Stimulated activated naive B cell treated with anti-CD40 and anti-IgM and Interleukin-4, amounts not matched to agents 10 μg/mL and 1 μg/mL and 100 μg/mL, for 72 hours (primary cell): ENCODE data around the gene CCDC30.

Experiments used
- ATAC-seq, 2 donors: fragments of 150-1000 bp; cut with Tn5 transposase; replicated peaks; 2 replicates each; pipeline ENCODE4 v1.10.0; 2021; ENCODE audit warnings: moderate library complexity in 1 of 2
- DNase-seq: peaks from one replicate; pipeline ENCODE4 v3.0.0; 2021
- H3K27ac Mint-ChIP-seq: one replicate; pipeline ENCODE4 v1.8.0; 2022; ENCODE audit warnings: mild to moderate bottlenecking, mixed read lengths
- H3K27me3 Mint-ChIP-seq, 2 donors: one replicate each; pipeline ENCODE4 v1.8.0; 2022; ENCODE audit warnings: mixed read lengths in 2 of 2
- H3K36me3 Mint-ChIP-seq, 2 donors: one replicate each; pipeline ENCODE4 v1.8.0; 2022; ENCODE audit warnings: mixed read lengths in 2 of 2, mild to moderate bottlenecking in 1 of 2
- H3K4me1 Mint-ChIP-seq, 2 donors: one replicate each; pipeline ENCODE4 v1.8.0; 2022; ENCODE audit warnings: mixed read lengths in 2 of 2, mild to moderate bottlenecking in 1 of 2
- H3K4me3 Mint-ChIP-seq, 2 donors: one replicate each; pipeline ENCODE4 v1.8.0; 2022; ENCODE audit warnings: mild to moderate bottlenecking in 2 of 2, mixed read lengths in 2 of 2, moderate library complexity in 1 of 2
- H3K9me3 Mint-ChIP-seq, 2 donors: one replicate each; pipeline ENCODE4 v1.8.0; 2022; ENCODE audit warnings: mixed read lengths in 2 of 2, mild to moderate bottlenecking in 1 of 2

CCDC30 gene

DNA sequence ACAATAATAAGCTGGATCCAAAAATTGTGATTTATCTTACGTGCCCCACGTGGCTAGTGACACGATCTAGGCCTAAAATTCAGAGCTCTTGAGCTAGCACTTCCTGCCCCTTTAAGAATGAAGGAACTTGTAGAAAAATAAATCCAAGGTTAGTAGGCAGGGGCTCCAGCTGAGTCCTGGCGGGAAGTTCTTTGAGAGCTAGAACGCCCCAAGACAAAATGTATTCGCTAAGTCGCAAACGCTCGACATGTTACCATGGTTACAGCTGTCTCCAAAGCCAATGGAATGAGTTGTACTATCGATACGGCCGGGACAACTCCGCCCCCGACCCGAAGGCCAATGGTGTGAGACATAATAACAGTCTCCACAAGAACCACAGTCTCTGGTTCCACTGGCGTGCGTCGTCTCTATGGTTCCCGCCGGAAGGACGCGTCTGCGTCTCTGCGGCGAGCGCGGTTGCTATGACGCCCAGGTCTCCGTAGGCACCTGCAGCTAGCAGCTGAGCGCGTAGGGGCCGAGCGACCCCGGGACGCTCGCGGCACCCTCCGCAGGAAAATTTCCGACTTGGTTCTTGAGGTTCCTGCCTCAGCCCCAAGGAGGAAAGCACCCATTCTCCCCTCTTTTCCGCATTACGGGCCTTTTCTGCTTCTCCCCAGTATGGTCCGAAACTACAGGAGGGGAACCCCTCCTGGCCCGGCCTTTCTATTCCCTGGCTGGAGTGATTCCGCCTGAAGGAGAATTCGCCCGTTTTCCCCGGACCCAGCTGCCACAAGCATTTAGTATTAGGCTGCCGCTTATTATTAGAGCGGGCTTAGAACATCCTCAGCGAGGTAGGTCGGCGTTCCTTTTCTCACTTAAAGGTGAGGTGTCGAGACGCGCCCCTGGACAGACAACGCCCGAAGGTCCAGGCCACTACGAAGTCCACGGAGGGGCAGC, at the start of gene CCDC30:
TSS of gene CCDC30 (plus strand) at position 459 of the 936 bp plus-strand sequence. CDS start 17,266 bp downstream, outside the sequence.
- DNase-seq, result peak; percentile 94
- peak within 1 kb of the TSS; percentile 88 to 90 for H3K4me3 Mint-ChIP-seq
- peak within 1 kb of the TSS; percentile 93 for H3K27ac Mint-ChIP-seq
- ATAC-seq, result peak; percentile 99 to 100
- peaks cover 9 to 33% of the 10 kb centered on the region in 2 donors for H3K36me3 Mint-ChIP-seq
- H3K9me3 Mint-ChIP-seq, result no peaks in the 10 kb centered on the region
- peaks cover 16 to 41% of the 10 kb centered on the region in 2 donors for H3K4me1 Mint-ChIP-seq
- H3K27me3 Mint-ChIP-seq, result no peaks in the 10 kb centered on the region

DNA sequence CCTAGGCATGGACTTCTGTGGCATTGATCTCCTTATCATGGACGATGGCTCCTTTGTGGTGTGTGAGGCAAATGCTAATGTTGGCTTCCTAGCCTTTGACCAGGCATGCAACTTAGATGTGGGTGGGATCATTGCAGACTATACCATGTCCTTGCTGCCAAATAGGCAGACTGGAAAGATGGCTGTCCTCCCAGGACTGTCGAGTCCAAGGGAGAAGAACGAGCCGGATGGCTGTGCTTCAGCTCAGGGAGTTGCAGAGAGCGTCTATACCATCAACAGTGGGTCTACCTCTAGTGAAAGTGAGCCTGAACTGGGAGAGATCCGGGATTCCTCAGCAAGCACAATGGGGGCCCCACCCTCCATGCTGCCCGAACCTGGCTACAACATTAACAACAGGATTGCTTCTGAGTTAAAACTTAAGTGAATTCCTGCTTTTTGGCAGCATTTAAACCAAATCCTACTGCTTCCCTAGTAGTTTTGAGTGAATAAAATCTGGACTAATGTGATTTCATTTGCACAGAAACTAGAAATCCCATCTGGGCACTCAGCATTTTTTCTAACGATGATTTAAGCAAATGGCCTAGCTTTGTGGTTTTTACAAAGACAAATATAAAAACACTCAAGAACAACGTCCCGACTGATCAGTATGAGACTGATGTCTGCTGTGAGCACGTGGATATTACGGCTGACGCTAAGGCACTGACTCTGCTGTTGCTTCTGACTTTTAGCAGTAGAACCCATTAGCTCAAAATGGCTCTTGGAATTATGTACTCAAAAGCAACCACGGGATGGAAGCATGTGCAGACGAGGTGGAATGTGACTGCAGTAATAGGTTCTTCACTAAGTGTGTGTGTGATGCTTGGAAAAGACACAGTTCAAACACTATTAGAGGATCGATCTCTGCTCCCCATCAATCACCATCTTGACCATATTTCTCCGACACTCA, 48.3 kb upstream of the CCDC30 start:
- no peak for DNase-seq
- no peaks in the 10 kb centered on the region for H3K9me3 Mint-ChIP-seq
- H3K27ac Mint-ChIP-seq, result no peak overlapping the region
- H3K4me1 Mint-ChIP-seq, result no peaks in the 10 kb centered on the region
- no peak for ATAC-seq
- H3K4me3 Mint-ChIP-seq, result no peak overlapping the region
- H3K27me3 Mint-ChIP-seq, result peaks cover 11 to 19% of the 10 kb centered on the region in 2 donors
- H3K36me3 Mint-ChIP-seq, result no peaks in the 10 kb centered on the region

GRCh38 chr1:42417166-42417565, 45.9 kb upstream of the CCDC30 start:
- no peaks in the 10 kb centered on the region for H3K9me3 Mint-ChIP-seq

GRCh38 chr1:42418516-42418915, 44.6 kb upstream of the CCDC30 start:
- H3K27me3 Mint-ChIP-seq, result peaks cover 14 to 25% of the 10 kb centered on the region in 2 donors
- H3K4me3 Mint-ChIP-seq, result no peak overlapping the region
- H3K9me3 Mint-ChIP-seq, result no peaks in the 10 kb centered on the region
- H3K36me3 Mint-ChIP-seq, result no peaks in the 10 kb centered on the region
- DNase-seq, result no peak
- H3K27ac Mint-ChIP-seq, result no peak overlapping the region
- ATAC-seq, result no peak
- no peaks in the 10 kb centered on the region for H3K4me1 Mint-ChIP-seq

More at GRCh38 chr1:42417166-42417565, 45.9 kb upstream of the CCDC30 start:
- H3K4me1 Mint-ChIP-seq, result no peaks in the 10 kb centered on the region
- DNase-seq, result no peak
- H3K27me3 Mint-ChIP-seq, result peaks cover 14 to 25% of the 10 kb centered on the region in 2 donors
- no peak overlapping the region for H3K27ac Mint-ChIP-seq
- H3K4me3 Mint-ChIP-seq, result no peak overlapping the region
- no peak for ATAC-seq
- no peaks in the 10 kb centered on the region for H3K36me3 Mint-ChIP-seq

GRCh38 chr1:42419126-42419821, 43.8 kb upstream of the CCDC30 start:
- Mint-ChIP-seq H3K36me3 (no peaks in the 10 kb centered on the region), H3K27me3 (peaks cover 13 to 24% of the 10 kb centered on the region in 2 donors), H3K4me3 (no peak overlapping the region), H3K9me3 (no peaks in the 10 kb centered on the region), H3K27ac (no peak overlapping the region), H3K4me1 (no peaks in the 10 kb centered on the region)
- ATAC-seq (no peak), DNase-seq (no peak)

DNA sequence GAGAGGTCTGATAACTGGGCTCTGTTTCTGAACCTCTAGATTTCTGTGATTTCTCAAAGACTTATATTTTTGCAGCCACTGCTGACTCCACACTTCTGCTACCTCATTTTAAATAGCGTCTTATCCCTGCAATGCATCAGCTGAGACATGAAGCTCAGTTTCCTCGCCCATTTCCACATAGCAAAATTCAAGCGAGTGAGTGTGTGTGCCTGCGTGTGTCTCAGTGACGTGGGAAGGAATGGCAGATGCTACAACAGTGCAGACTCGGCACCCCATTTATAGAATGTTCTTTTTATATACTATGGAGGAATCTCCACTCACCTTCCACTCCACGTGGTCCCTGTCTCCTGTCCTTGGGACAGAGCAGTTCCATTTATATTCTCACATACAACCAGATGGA, 43.0 kb upstream of the CCDC30 start:
- Mint-ChIP-seq H3K4me1 (no peaks in the 10 kb centered on the region), H3K4me3 (no peak overlapping the region), H3K27me3 (peaks cover 8 to 20% of the 10 kb centered on the region in 2 donors), H3K9me3 (no peaks in the 10 kb centered on the region), H3K27ac (no peak overlapping the region), H3K36me3 (no peaks in the 10 kb centered on the region)
- no peak for ATAC-seq
- no peak for DNase-seq

- Mint-ChIP-seq H3K27ac (no peak overlapping the region), H3K4me3 (no peak overlapping the region), H3K9me3 (no peaks in the 10 kb centered on the region), H3K4me1 (no peaks in the 10 kb centered on the region), H3K36me3 (no peaks in the 10 kb centered on the region), H3K27me3 (peaks cover 8 to 20% of the 10 kb centered on the region in 2 donors)
- DNase-seq (no peak), ATAC-seq (no peak)
Observed at GRCh38 chr1:42420911-42421585, 42.0 kb upstream of the CCDC30 start.

DNA sequence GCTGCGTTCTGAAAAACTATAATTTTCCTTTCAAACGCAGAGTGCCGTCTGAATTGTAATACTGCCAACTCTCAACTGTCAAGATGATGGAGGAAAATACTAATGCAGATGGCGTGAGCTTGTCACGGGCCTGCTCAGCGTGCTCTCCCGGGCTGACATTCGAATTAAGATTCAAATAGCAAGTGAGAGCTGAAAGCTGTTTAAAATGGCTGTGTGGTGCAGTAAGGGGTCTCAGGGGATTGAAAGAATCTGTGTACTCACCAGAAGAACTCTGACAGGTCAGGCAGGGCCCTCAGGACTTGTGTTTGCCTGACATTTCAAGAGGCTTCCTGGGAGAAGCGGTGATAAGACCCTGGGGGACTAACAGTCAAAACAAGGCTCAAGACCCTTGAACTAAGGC, 40.3 kb upstream of the CCDC30 start:
- Mint-ChIP-seq H3K4me1 (no peaks in the 10 kb centered on the region), H3K27ac (no peak overlapping the region), H3K4me3 (no peak overlapping the region), H3K9me3 (no peaks in the 10 kb centered on the region), H3K36me3 (no peaks in the 10 kb centered on the region), H3K27me3 (peaks cover 8 to 20% of the 10 kb centered on the region in 2 donors)
- DNase-seq, result no peak
- ATAC-seq, result no peak

- Mint-ChIP-seq H3K4me1 (no peaks in the 10 kb centered on the region), H3K27me3 (peaks cover 8 to 20% of the 10 kb centered on the region in 2 donors), H3K36me3 (no peaks in the 10 kb centered on the region), H3K9me3 (no peaks in the 10 kb centered on the region), H3K4me3 (no peak overlapping the region), H3K27ac (no peak overlapping the region)
- DNase-seq (no peak), ATAC-seq (no peak)
Observed at GRCh38 chr1:42423681-42424080, 39.4 kb upstream of the CCDC30 start.

- H3K4me1 Mint-ChIP-seq, result no peaks in the 10 kb centered on the region
- no peak overlapping the region for H3K27ac Mint-ChIP-seq
- H3K36me3 Mint-ChIP-seq, result no peaks in the 10 kb centered on the region
- H3K4me3 Mint-ChIP-seq, result no peak overlapping the region
- H3K27me3 Mint-ChIP-seq, result peaks cover 8 to 20% of the 10 kb centered on the region in 2 donors
- DNase-seq (no peak), ATAC-seq (no peak)
- no peaks in the 10 kb centered on the region for H3K9me3 Mint-ChIP-seq
Observed at GRCh38 chr1:42424201-42424600, 38.9 kb upstream of the CCDC30 start.

- DNase-seq, result no peak
Observed at GRCh38 chr1:42427240-42427639, 35.8 kb upstream of the CCDC30 start.

DNA sequence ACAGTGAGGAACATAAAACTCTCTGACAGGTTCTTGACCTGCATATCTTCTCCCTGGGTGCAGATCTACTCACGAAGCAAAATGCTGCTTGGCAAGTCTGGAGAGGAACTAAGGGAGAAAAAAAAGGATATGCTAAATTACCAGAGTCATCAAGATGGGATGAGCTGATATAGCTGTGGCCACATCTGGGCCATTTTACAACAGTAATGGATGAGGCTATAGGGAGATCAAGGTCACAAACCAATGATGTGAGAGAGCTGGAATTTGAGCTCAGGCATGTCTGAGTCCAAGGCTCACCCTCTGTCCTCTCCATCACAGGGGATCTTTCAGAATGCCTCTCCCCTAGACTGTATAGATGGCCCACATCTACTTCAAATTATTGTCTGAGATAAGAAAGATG, 33.5 kb upstream of the CCDC30 start:
- H3K9me3 Mint-ChIP-seq, result no peaks in the 10 kb centered on the region
- ATAC-seq (no peak), DNase-seq (no peak)
- H3K27me3 Mint-ChIP-seq, result no peaks in the 10 kb centered on the region
- no peak overlapping the region for H3K4me3 Mint-ChIP-seq
- no peaks in the 10 kb centered on the region for H3K36me3 Mint-ChIP-seq
- peaks cover 0 to 6% of the 10 kb centered on the region in 2 donors for H3K4me1 Mint-ChIP-seq
- H3K27ac Mint-ChIP-seq, result no peak overlapping the region

More at GRCh38 chr1:42427240-42427639, 35.8 kb upstream of the CCDC30 start:
- Mint-ChIP-seq H3K27me3 (no peaks in the 10 kb centered on the region), H3K9me3 (no peaks in the 10 kb centered on the region), H3K27ac (no peak overlapping the region), H3K4me1 (peaks cover 0 to 6% of the 10 kb centered on the region in 2 donors), H3K36me3 (no peaks in the 10 kb centered on the region), H3K4me3 (no peak overlapping the region)
- no peak for ATAC-seq

GRCh38 chr1:42430286-42431135, 32.6 kb upstream of the CCDC30 start:
- ATAC-seq, result no peak
- no peaks in the 10 kb centered on the region for H3K27me3 Mint-ChIP-seq
- no peak overlapping the region for H3K27ac Mint-ChIP-seq
- no peak for DNase-seq
- H3K4me1 Mint-ChIP-seq, result peaks cover 0 to 6% of the 10 kb centered on the region in 2 donors
- no peaks in the 10 kb centered on the region for H3K9me3 Mint-ChIP-seq
- H3K36me3 Mint-ChIP-seq, result peaks cover 0 to 4% of the 10 kb centered on the region in 2 donors
- no peak overlapping the region for H3K4me3 Mint-ChIP-seq
